ENCODE results near the gene B4GALT7.
"Not testable (repeated sequence)": the region's sequence is repeated elsewhere in the genome, so short reads cannot be mapped to it uniquely, and the experiment has no call there.

DNA sequence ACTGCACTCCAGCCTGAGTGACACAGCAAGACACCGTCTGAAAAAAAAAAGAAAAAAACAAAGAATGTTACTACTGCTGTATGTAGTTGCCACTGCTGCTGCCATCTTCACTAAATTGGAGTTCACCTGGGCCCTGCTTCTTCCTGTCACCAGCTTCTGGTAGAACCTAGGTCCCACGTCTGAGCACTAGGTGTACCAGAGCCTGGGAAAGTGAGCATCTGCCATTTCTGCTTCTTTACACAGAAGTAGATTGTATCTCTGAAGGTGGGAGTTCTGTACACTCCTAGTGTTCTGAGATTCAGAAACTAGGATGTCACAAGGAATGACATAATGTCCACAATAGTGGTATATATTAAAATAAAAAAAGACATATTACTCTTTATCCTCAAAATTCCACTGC, 51.3 kb downstream of the B4GALT7 start:
- TF ChIP-seq, protein P1, sequence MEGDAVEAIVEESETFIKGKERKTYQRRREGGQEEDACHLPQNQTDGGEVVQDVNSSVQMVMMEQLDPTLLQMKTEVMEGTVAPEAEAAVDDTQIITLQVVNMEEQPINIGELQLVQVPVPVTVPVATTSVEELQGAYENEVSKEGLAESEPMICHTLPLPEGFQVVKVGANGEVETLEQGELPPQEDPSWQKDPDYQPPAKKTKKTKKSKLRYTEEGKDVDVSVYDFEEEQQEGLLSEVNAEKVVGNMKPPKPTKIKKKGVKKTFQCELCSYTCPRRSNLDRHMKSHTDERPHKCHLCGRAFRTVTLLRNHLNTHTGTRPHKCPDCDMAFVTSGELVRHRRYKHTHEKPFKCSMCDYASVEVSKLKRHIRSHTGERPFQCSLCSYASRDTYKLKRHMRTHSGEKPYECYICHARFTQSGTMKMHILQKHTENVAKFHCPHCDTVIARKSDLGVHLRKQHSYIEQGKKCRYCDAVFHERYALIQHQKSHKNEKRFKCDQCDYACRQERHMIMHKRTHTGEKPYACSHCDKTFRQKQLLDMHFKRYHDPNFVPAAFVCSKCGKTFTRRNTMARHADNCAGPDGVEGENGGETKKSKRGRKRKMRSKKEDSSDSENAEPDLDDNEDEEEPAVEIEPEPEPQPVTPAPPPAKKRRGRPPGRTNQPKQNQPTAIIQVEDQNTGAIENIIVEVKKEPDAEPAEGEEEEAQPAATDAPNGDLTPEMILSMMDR (conservative IDR thresholded peaks at IDR 0.05; ENCODE audit: low read length) = not testable (repeated sequence)
- TF ChIP-seq EZH2phosphoT487 (IDR thresholded peaks at IDR 0.05; ENCODE audit: borderline replicate concordance, low read depth, low read length) = not testable (repeated sequence)
